GM11168 (cell line): Measurements from ENCODE around the gene DGKG.

Source experiments
- in situ Hi-C: fragments of 300-500 bp; cut with MboI; formaldehyde crosslinking; loops from one replicate; pipeline ENCODE4 v1.12.0; 2022; ENCODE audit warnings: low sequenced_read_pairs; ENCODE audit not compliant: unreplicated experiment

Gene DGKG

GRCh38 chr3:186181901-186182300 is 180.1 kb downstream of the DGKG start:
- in situ Hi-C loops: no loop called here

DNA sequence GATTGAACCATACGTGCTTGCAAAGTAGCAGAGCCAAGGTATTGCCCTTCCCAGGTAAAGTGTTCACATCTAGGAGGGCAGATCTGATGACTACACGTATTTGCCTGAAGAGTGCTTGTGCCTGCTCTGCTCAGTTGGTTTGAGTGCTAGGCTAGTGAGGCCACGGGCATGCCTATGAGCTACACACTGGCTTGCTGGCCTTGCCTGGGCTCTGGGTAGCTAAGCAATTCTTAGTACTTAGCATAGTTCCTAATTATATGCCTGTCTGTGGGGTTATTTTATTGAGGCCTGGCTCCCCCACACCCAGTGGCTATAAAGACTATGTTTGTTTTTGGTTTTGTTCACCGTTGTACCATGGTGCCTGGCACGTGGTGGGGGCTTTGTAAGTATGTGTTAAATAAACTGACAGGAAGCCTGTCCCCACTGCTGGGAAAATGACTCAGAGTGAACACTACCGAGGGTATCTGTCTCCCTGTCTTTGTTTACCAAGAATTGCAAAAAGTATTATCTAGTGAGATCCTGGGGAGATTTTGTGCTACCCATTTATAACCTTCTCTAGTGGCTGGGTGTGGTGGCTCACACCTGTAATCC is 181.0 kb downstream of the DGKG start:
- in situ Hi-C loops: no loop called here

GRCh38 chr3:186180151-186180550 is 181.9 kb downstream of the DGKG start:
- in situ Hi-C loops: no loop called here

DNA sequence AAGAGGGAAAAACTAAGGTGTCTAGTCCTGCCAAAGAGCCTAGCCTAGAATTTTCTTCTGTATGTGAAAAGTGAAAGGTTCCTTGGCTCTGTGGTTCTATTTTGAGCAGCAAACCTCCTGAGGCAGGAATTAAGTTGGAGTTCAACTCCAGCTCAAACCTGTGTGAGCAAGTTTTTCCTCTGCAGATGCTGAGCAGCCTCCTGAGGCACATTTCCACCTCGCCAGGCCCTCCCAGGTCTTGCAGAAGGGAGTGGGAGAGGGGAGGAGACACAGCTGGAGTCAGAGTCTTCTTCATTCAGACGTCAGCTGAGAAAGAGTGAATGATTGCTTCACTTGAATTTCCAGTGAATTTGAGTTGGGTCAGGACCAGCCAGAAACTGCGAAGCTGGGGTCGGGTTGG is 183.6 kb downstream of the DGKG start:
- in situ Hi-C loops: no loop called here

DNA sequence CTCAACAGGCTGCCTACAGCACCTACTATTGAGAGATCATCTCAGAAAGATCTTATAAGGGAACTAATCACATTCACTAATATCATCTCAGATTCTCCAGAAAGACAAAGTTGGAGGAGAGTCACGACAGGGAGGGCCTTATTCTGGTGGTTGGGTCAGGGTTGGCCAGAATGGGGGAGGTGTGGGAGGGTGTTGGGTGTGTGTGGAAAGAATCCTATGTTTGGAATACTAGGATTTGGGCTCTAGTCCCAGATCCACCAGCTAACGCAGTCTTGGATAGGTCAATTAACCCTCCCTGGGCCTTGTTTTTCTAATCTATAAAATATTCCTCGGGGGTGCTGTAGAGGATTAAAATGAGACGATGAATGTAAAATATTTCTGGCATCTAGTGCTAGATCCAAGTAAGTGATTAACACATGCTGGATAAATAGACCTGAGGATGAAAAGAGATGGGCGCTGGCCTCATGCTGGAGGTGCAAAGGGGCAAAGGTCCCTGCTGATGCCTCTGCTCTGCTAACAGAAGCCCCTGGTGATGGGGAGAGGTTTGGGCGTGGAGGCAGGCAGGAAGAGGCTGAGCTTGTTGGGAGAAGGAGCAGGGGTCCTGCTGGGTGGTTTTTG is 185.6 kb downstream of the DGKG start:
- in situ Hi-C loops: no loop called here

GRCh38 chr3:186173224-186173815 is 188.7 kb downstream of the DGKG start:
- in situ Hi-C loops: no loop called here

- in situ Hi-C loops: no loop called here
Observed at GRCh38 chr3:186172353-186172752, 189.7 kb downstream of the DGKG start.

DNA sequence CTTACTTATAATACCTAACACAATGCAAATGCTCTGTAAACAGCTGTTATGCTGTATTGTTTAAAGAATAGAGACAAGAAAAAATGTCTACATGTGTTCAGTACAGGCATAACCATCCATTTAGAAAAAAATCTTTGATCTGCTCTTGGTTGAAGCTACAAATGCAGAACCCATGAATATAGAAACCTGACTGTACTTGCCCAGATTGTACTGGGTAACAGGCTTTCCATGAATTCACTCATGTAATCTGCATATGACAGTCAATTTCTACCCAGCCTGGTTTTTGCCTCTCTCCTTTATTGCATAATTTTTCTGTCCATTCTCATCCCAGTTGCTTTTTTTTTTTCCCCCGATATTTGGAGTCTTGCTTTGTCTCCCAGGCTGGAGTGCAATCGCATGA is 190.5 kb downstream of the DGKG start:
- in situ Hi-C loops: no loop called here

GRCh38 chr3:186170516-186170915 is 191.5 kb downstream of the DGKG start:
- in situ Hi-C loops: no loop called here

DNA sequence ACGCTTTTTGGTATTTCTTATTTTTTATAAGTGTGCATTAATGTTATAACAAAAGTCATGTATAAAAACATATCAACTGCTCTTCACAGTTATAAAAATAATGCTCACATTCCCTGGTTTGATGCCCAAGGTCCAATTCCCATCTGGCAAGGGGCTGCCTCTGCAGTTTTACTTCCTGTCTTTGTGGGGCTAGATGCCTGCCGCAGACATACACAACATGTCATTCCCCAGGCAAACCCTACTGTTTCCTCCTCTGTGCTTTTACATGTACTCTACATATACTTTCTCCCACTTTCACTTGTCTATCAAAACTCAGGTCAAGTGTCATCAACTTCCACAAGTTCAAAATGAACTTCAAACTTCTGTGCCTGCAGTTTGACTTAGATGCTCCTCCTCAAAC is 192.7 kb downstream of the DGKG start:
- in situ Hi-C loops: no loop called here

- in situ Hi-C loops: no loop called here
Observed at GRCh38 chr3:186168976-186169375, 193.1 kb downstream of the DGKG start.

GRCh38 chr3:186167646-186168395 is 194.2 kb downstream of the DGKG start:
- in situ Hi-C loops: no loop called here

DNA sequence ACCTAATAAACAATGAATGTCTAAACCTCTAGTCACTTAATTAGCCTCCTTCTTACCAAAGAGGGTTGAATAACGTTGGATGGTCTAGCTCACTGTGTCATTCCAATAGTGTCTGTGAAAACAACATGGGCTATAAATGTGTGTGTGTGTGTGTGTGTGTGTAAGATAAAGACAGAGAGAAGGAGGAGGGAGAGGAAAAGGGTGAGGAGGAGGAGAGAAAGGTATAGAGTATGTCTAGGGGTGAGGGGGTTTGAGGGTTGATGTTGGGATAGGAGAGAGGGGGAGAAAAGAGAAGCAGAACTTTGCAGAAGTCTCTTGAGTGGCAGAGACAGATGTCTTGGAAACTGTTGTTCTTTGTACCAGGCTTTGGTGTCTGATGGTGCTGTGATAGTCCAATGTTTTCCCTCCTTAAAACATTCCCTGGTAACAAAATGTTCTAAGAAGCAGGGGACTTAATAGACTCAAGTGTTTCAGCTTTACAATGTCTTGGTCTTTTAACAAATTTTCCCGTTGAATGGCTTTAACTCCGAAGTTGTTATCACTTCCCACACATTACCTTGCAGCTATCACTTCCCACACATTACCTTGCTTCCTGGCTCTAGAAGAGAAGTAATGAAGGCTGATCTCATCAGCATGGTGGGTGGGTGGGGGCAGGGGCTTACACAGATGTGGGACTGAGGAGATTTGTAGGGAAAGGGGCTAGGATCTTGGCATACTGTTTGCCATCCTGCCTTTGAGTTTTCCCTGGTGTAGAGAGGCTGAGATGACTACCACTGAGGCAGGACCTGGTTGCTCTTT is 195.3 kb downstream of the DGKG start:
- in situ Hi-C loops: no loop called here

DNA sequence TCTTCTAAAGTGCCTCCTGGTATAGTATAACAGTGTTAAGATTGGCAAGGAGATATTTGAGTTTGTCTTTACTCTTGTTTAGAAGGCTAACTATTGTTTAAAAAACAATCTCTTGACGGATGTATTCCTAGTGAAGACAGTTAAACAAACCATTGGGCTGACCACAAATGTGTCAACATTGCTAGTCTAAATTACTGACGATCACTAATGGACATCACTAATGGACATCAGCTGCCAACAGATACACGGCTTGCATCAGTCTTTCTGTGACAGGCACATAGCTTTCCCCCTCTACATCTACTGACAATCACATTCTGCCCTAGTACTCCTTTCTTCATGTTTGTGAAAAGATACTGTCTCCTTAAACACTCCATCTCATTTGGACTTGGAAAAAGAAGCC is 196.0 kb downstream of the DGKG start:
- in situ Hi-C loops: no loop called here

DNA sequence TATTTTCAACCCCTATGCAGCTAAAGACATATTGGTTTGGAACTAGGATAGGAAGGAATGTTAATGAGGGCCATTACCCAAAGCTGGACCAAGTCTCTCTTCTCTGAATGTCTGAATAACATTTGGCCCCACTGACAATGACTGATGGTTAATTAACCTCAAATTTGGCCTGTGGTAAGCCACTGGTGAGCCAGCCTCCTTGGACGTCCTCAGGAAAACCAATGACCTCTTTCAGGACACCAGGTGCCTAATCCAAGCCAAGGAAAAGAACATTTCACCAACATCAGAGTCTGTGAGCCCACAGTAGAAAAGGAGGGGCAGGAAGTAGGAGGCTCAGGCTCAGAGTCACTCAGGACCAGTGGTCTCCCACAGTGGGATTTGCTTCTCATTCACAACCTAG is 196.7 kb downstream of the DGKG start:
- in situ Hi-C loops: no loop called here

GRCh38 chr3:186164696-186165095 is 197.3 kb downstream of the DGKG start:
- in situ Hi-C loops: no loop called here

DNA sequence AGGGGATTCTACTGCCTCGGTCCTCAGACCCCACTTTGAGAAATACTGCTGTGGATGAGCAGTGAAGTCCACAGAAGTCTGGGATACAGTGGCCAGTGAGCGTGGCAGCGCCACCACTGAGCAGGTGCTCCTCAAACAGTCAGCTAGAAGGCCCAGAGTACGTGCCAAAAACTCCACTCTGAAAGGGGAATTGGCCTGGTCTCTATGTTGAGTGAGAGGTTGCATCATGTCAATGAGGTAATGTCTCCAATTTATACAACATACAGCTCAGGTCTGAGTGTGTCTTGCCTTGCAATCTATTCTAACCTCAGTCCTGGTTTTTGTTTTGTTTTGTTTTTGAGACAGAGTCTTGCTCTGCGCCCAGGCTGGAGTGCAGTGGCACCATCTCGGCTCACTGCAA is 199.8 kb downstream of the DGKG start:
- in situ Hi-C loops: no loop called here

DNA sequence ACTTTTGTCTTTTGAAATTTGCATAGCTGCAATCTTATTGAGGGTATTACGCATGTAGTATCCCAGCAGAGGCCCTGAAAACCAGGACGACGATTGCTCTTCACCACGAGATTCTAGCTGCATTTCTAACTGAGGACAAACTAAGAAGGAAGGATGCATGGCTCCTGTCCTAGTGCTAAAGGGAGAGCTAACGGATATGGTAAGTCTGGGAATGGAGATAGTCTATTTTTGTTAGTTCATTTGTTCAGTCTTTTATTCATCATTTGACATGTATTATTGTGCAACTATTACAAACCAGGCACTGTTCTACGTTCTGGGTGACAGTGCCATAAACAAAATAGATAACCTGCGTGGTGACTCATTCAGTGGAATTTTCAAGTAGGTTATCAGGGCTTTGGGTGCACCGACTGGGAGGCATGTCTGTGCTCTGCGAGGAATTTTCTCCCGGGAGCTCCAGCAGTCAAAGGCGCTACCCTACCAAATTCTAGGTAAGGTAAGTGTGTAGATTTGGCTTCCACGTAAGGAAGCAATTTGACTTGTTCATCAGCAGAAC is 201.3 kb downstream of the DGKG start:
- in situ Hi-C loops: no loop called here

GRCh38 chr3:186154641-186155040 is 207.4 kb downstream of the DGKG start:
- in situ Hi-C loops: no loop called here

- in situ Hi-C loops: no loop called here
Observed at GRCh38 chr3:186152889-186153292, 209.1 kb downstream of the DGKG start.
